Measurements from ENCODE around the gene MAP2K7. TPM values are rescaled to one million over a fixed set of nuclear protein-coding genes. Genes with fewer than 3 reads are reported as not detected.

The MAP2K7 gene
- total RNA-seq, 1 experiment from 2014 or later = 59.1 TPM

- no peak for DNase-seq (ENCODE audit: low read depth, low spot score)
- ChIA-PET RAD21 (ENCODE audit: low non-redundant PET in 1 of 2, low total read pairs in 2 of 2, uncharacterized antibody in 2 of 2, unreplicated experiment in 2 of 2) (no interaction called here), CTCF (no interaction called here), POLR2A (no interaction called here)
- H3K27me3 ChIP-seq (ENCODE audit: insufficient read depth, low read length) = no peaks in the 10 kb centered on the region
- no peaks in the 10 kb centered on the region for H3K36me3 ChIP-seq (ENCODE audit: control insufficient read depth in 1 of 2, insufficient read depth in 2 of 2, low read length in 2 of 2)
- H3K9me3 ChIP-seq (ENCODE audit: control insufficient read depth in 1 of 2, insufficient read depth in 1 of 2, low read depth in 1 of 2, low read length in 2 of 2) = no peaks in the 10 kb centered on the region
- no peaks in the 10 kb centered on the region for H3K79me2 ChIP-seq (ENCODE audit: insufficient read depth, low read length)
- no peak for ATAC-seq
- TF ChIP-seq ZFX (IDR thresholded peaks at IDR 0.05) (no peak), CEBPB (IDR thresholded peaks at IDR 0.05; ENCODE audit: low read depth) (no peak), ZNF274 (IDR thresholded peaks at IDR 0.05; ENCODE audit: low read depth, low read length) (no peak), CTCF (IDR thresholded peaks at IDR 0.05 in 2 of 3, conservative IDR thresholded peaks at IDR 0.05 in 1 of 3; ENCODE audit: borderline replicate concordance in 1 of 3, insufficient read depth in 1 of 3, low read depth in 2 of 3, low read length in 2 of 3) (no peak), ELF1 (IDR thresholded peaks at IDR 0.05; ENCODE audit: borderline replicate concordance, low read depth) (no peak)
- no TSS peak for BruUV-seq (replicated peaks)
- intact Hi-C loops (cut with micrococcal nuclease) = no loop called here
- H3K9me2 ChIP-seq (ENCODE audit: insufficient read depth) = no peaks in the 10 kb centered on the region
- no peaks in the 10 kb centered on the region for H4K20me1 ChIP-seq (ENCODE audit: insufficient read depth)
- no peak overlapping the region for H3K4me3 ChIP-seq (replicated peaks in 1 of 2; ENCODE audit: low read depth in 1 of 2, low read length in 2 of 2)
- no peak overlapping the region; the same call in 1 of the 2 replicates for H3K27ac ChIP-seq (ENCODE audit: low read depth, low read length)
- no peak overlapping the region for H3K9ac ChIP-seq (ENCODE audit: low read length)
- H3K4me1 ChIP-seq (ENCODE audit: control insufficient read depth in 1 of 2, insufficient read depth in 2 of 2, low read length in 2 of 2) = peaks cover 10 to 26% of the 10 kb centered on the region in 2 experiments
- no peak overlapping the region for H3K4me2 ChIP-seq (ENCODE audit: low read length)
- H2AFZ ChIP-seq (ENCODE audit: low read depth, low read length, poor library complexity, severe bottlenecking) = no peak overlapping the region
These were observed 40.3 kb upstream of the MAP2K7 start for GRCh38 chr19:7863157-7863970.

All from HCT116 (cell line).